OCI-LY1 (cell line): Measurements from ENCODE around the gene RECQL5.

Source experiments
- H2AFZ ChIP-seq: fragments of 200-600 bp; sonication (generic), shearing (Covaris generic); 2 replicates; pipeline ENCODE4 v1.6.0; 2014; ENCODE audit warnings: antibody characterized with exemption, mild to moderate bottlenecking, low read length
- H3F3A ChIP-seq: fragments of 200-600 bp; sonication (generic), shearing (Covaris generic); 2 replicates; pipeline ENCODE4 v1.6.0; 2014; ENCODE audit warnings: mild to moderate bottlenecking, antibody characterized with exemption, low read length, moderate library complexity; ENCODE audit not compliant: insufficient read depth
- H3K27ac ChIP-seq: fragments of 200-600 bp; sonication (generic); 2 replicates; pipeline ENCODE4 v1.5.1; 2014; ENCODE audit warnings: low read length, mixed run types, mild to moderate bottlenecking, low read depth; ENCODE audit not compliant: poor library complexity, severe bottlenecking
- H3K27me3 ChIP-seq: fragments of 200-600 bp; sonication (generic); 2 replicates; pipeline ENCODE4 v1.6.0; 2014; ENCODE audit warnings: antibody characterized with exemption, mild to moderate bottlenecking, low read length, moderate library complexity; ENCODE audit not compliant: insufficient read depth
- H3K36me3 ChIP-seq: fragments of 200-600 bp; sonication (generic); 2 replicates; pipeline ENCODE4 v1.6.1; 2014; ENCODE audit warnings: mild to moderate bottlenecking, antibody characterized with exemption, low read length, moderate library complexity, mixed read lengths; ENCODE audit not compliant: insufficient read depth
- H3K4me1 ChIP-seq: fragments of 200-600 bp; sonication (generic); 2 replicates; pipeline ENCODE4 v1.5.1; 2014; ENCODE audit warnings: mild to moderate bottlenecking, low read length, moderate library complexity; ENCODE audit not compliant: insufficient read depth, severe bottlenecking
- H3K4me2 ChIP-seq: fragments of 200-600 bp; sonication (generic), shearing (Covaris generic); 2 replicates; pipeline ENCODE4 v1.6.1; 2014; ENCODE audit warnings: low read length
- H3K4me3 ChIP-seq: fragments of 200-600 bp; sonication (generic); 2 replicates; pipeline ENCODE4 v1.5.1; 2014; ENCODE audit warnings: low read length, low read depth, mild to moderate bottlenecking, mixed read lengths; ENCODE audit not compliant: poor library complexity, severe bottlenecking
- H3K79me2 ChIP-seq: fragments of 200-600 bp; shearing (Covaris generic); 2 replicates; pipeline ENCODE4 v1.6.1; 2016; ENCODE audit warnings: mixed run types, low read length, mixed read lengths; ENCODE audit not compliant: insufficient read depth
- H3K9ac ChIP-seq: fragments of 200-600 bp; sonication (generic), shearing (Covaris generic); 2 replicates; pipeline ENCODE4 v1.6.1; 2014; ENCODE audit warnings: mild to moderate bottlenecking, low read length, mixed read lengths
- H3K9me2 ChIP-seq: fragments of 200-600 bp; sonication (generic), shearing (Covaris generic); 2 replicates; pipeline ENCODE4 v1.6.1; 2014; ENCODE audit warnings: low read depth, mild to moderate bottlenecking, low read length, mixed read lengths
- H3K9me3 ChIP-seq: fragments of 200-600 bp; shearing (Covaris generic); 2 replicates; pipeline ENCODE4 v1.6.1; 2014; ENCODE audit warnings: low read length, mixed read lengths
- H4K20me1 ChIP-seq: fragments of 200-600 bp; sonication (generic), shearing (Covaris generic); 2 replicates; pipeline ENCODE4 v1.6.0; 2016; ENCODE audit warnings: mild to moderate bottlenecking, low read length; ENCODE audit not compliant: insufficient read depth
- EZH2 ChIP-seq: fragments of 200-600 bp; sonication (generic), shearing (Covaris generic); IDR thresholded peaks from 2 replicates; pipeline ENCODE4 v1.8.0; 2017; ENCODE audit warnings: borderline replicate concordance, mixed run types, mild to moderate bottlenecking, antibody characterized with exemption, low read length, moderate library complexity, mixed read lengths
- TF ChIP-seq, protein P1 (sequence below): fragments of 200-600 bp; sonication (generic), shearing (Covaris generic); IDR thresholded peaks from 2 replicates; pipeline ENCODE4 v1.5.1; 2017; ENCODE audit warnings: mild to moderate bottlenecking, antibody characterized with exemption, low read length, moderate library complexity, mixed read lengths

RECQL5 gene

DNA sequence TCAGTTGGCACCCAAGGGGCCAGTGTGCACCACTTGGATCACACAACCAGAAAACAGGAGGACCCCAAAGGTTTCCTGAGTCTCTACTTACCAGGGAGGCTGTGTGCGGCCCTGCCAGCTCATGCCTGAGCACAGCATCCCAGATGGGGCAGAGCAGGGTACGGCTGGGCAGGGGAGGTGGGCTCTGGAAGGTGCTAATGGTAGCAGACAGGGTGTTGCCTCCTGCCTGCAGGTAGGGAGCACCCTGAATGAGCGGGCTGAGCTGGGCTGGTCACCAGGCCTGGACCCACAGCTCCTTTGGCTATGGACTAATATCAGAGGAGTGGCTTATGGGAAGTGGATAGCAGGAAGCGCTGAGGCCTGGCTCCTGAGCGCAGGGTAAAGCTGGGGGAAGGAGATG is 14.6 kb downstream of the RECQL5 start:
- Histone ChIP-seq H3K4me3 (no peak overlapping the region), H3K4me1 (peaks cover 10% of the 10 kb centered on the region), H3F3A (no peaks in the 10 kb centered on the region), H3K79me2 (no peaks in the 10 kb centered on the region), H3K36me3 (peaks cover 55% of the 10 kb centered on the region; the same call in 1 of the 2 replicates), H3K4me2 (no peak overlapping the region), H3K27me3 (no peaks in the 10 kb centered on the region), H2AFZ (no peak overlapping the region), H3K9me3 (no peaks in the 10 kb centered on the region), H3K9me2 (no peaks in the 10 kb centered on the region), H3K27ac (no peak overlapping the region), H4K20me1 (no peaks in the 10 kb centered on the region), H3K9ac (no peak overlapping the region)
- TF ChIP-seq, protein P1, sequence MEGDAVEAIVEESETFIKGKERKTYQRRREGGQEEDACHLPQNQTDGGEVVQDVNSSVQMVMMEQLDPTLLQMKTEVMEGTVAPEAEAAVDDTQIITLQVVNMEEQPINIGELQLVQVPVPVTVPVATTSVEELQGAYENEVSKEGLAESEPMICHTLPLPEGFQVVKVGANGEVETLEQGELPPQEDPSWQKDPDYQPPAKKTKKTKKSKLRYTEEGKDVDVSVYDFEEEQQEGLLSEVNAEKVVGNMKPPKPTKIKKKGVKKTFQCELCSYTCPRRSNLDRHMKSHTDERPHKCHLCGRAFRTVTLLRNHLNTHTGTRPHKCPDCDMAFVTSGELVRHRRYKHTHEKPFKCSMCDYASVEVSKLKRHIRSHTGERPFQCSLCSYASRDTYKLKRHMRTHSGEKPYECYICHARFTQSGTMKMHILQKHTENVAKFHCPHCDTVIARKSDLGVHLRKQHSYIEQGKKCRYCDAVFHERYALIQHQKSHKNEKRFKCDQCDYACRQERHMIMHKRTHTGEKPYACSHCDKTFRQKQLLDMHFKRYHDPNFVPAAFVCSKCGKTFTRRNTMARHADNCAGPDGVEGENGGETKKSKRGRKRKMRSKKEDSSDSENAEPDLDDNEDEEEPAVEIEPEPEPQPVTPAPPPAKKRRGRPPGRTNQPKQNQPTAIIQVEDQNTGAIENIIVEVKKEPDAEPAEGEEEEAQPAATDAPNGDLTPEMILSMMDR, result no peak
- no peak for TF ChIP-seq EZH2

DNA sequence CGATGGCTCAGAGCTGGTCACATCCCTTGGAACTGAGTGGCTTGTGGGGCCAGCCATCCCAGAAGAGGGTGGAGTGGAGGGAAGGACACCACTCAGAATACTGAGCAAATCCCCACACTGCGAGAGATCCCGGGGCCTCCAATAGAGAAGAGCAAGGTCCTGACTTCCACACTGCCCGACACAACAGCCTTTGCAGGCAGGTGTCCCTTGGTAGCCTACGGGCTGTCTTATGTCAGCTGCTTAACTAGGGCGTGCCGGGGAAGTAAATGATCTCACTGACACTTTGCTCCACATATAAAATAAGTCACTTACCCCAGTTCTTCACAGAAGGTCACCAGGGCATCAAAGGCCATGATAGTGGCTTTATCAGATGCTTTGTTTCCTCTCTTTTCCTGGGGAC is 16.1 kb downstream of the RECQL5 start:
- Histone ChIP-seq H4K20me1 (no peaks in the 10 kb centered on the region), H3K9me2 (no peaks in the 10 kb centered on the region), H3K36me3 (peaks cover 49% of the 10 kb centered on the region; the same call in 1 of the 2 replicates), H3K79me2 (no peaks in the 10 kb centered on the region), H3K9me3 (no peaks in the 10 kb centered on the region), H3K4me3 (no peak overlapping the region), H3K27me3 (no peaks in the 10 kb centered on the region), H3K4me1 (peaks cover 10% of the 10 kb centered on the region), H3K4me2 (no peak overlapping the region), H3K9ac (no peak overlapping the region), H3K27ac (no peak overlapping the region), H2AFZ (no peak overlapping the region), H3F3A (no peaks in the 10 kb centered on the region)
- TF ChIP-seq, protein P1, result no peak

DNA sequence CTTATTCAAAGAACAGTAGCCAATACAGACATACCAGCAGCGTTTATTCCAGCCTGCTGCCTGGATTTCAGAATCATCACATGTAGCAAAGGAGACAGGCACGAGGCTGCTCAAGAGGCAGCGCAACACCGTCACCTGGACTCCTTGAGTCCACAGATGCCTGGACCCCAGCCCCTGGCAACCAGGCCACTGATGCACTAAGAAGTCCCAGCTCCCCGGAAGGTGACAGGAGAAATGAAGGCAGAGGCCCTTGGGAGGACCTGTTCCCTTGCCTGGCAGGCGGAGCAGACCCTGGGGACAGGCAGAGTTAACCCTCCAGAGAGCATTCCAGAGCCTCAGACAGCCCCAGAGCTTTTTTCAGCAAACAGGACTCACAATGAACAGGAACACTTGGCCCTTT is 17.3 kb downstream of the RECQL5 start:
- no peaks in the 10 kb centered on the region for H3K9me3 ChIP-seq
- H3K79me2 ChIP-seq, result no peaks in the 10 kb centered on the region
- H3K9me2 ChIP-seq, result no peaks in the 10 kb centered on the region
- no peak overlapping the region for H3K4me2 ChIP-seq
- H3K4me3 ChIP-seq, result no peak overlapping the region
- no peaks in the 10 kb centered on the region for H3K27me3 ChIP-seq
- H3K9ac ChIP-seq, result no peak overlapping the region
- no peaks in the 10 kb centered on the region for H3F3A ChIP-seq
- H3K4me1 ChIP-seq, result peaks cover 10% of the 10 kb centered on the region
- H3K36me3 ChIP-seq, result peaks cover 49% of the 10 kb centered on the region; the same call in 1 of the 2 replicates
- peak overlapping the region; percentile 30 for H3K27ac ChIP-seq
- no peak overlapping the region for H2AFZ ChIP-seq
- no peaks in the 10 kb centered on the region for H4K20me1 ChIP-seq
- no peak for TF ChIP-seq EZH2

DNA sequence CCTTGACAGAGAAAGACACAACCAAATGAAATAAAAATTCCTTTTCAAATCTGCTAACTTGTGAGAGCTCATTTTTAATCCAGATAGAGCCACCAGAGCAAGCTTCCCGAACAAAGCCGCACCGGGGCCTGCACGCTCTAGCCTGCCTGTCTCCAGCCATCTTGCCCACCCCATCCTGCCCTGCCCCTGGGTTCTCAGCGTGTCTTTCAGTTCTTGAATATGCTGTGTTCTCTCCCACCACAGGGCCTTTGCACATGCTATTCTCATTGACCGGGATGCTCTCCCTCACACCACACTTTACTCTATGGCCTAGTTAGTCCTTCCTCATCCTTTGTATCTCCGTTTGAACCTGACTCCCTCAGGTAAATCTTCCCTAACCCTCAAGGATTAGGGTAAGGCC is 19.0 kb downstream of the RECQL5 start:
- H3K27me3 ChIP-seq, result no peaks in the 10 kb centered on the region
- H3K4me1 ChIP-seq, result peaks cover 10% of the 10 kb centered on the region
- TF ChIP-seq, protein P1, result no peak
- TF ChIP-seq EZH2, result no peak
- no peak overlapping the region for H3K4me2 ChIP-seq
- no peaks in the 10 kb centered on the region for H3K9me3 ChIP-seq
- H3K9ac ChIP-seq, result no peak overlapping the region
- H3K4me3 ChIP-seq, result no peak overlapping the region
- no peaks in the 10 kb centered on the region for H3F3A ChIP-seq
- H3K27ac ChIP-seq, result no peak overlapping the region
- no peak overlapping the region for H2AFZ ChIP-seq
- H3K79me2 ChIP-seq, result no peaks in the 10 kb centered on the region
- no peaks in the 10 kb centered on the region for H3K9me2 ChIP-seq
- H4K20me1 ChIP-seq, result no peaks in the 10 kb centered on the region
- peaks cover 46% of the 10 kb centered on the region; the same call in 1 of the 2 replicates for H3K36me3 ChIP-seq
